ENCODE measurements around the gene COL5A1.
A peak's percentile ranks its signal among the peaks of the same experiment; 100 is the strongest.
"Not testable (repeated sequence)": the region's sequence is repeated elsewhere in the genome, so short reads cannot be mapped to it uniquely, and the experiment has no call there.

The COL5A1 gene

DNA sequence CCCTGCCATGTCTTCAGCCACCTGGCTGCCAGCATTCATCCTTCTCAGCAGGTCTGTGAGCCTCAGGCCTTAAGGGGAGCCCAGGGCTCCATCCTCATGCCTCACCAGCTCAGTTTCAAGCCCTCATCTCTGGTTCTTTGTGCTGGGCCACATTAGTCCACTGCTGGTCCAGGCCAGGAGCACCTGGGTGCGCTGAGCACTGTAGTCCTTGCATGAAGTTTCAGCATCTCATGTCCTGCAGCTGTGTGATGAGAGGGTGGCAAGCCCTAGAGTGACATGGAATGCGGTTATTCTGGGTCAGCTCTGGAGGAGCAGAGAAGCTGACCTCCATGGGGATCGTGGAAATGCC, 42.7 kb downstream of the COL5A1 start:
- Histone ChIP-seq H3K27ac (ENCODE audit: low read depth, low read length) (peak overlapping the region; percentile 34), H3K4me1 (ENCODE audit: control insufficient read depth, insufficient read depth, low read length) (peaks cover 11% of the 10 kb centered on the region), H3K27me3 (ENCODE audit: control insufficient read depth, insufficient read depth, low read length) (no peaks in the 10 kb centered on the region), H3K4me3 (ENCODE audit: low read length) (no peak overlapping the region), H3K36me3 (ENCODE audit: control insufficient read depth, insufficient read depth, low read length) (no peaks in the 10 kb centered on the region), H3K9ac (ENCODE audit: low read length) (no peak overlapping the region)

DNA sequence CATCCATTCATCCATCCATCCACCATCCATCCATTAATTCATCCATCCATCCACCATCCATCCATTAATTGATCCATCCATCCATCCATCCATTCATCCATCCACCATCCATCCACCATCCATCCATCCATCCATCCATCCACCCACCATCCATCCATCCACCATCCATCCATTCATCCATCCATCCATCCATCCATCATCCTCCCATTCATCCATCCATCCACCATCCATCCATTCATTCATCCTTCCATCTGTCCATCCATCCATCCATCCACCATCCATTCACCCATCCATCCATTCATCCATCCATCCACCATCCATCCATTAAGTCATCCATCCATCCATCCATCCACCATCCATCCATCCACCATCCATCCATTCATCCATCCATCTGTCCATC, 43.3 kb downstream of the COL5A1 start:
- not testable (repeated sequence) for H3K27ac ChIP-seq (ENCODE audit: low read depth, low read length); H3K4me3 ChIP-seq (ENCODE audit: low read length); H3K9ac ChIP-seq (ENCODE audit: low read length); H3K36me3 ChIP-seq (ENCODE audit: control insufficient read depth, insufficient read depth, low read length); H3K27me3 ChIP-seq (ENCODE audit: control insufficient read depth, insufficient read depth, low read length)
- peaks cover 15% of the 10 kb centered on the region for H3K4me1 ChIP-seq (ENCODE audit: control insufficient read depth, insufficient read depth, low read length)

DNA sequence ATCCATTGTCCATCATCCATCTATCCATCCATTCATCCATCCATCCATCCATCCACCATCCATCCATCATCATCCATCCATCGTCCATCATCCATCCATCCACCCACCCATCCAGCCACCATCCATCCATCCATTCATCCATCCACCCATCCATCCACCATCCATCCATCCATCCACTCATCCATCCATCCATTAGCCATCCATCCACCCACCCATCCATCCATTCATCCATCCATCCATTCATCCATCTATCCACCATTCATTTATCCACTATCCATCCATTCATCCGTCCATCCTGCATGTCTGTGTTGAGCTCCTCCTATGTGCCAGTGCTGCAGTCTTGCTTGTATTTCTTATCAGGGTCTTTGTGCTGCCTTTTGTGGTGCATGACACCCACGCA, 44.2 kb downstream of the COL5A1 start:
- Histone ChIP-seq H3K36me3 (ENCODE audit: control insufficient read depth, insufficient read depth, low read length) (no peaks in the 10 kb centered on the region), H3K27ac (ENCODE audit: low read depth, low read length) (no peak overlapping the region), H3K27me3 (ENCODE audit: control insufficient read depth, insufficient read depth, low read length) (no peaks in the 10 kb centered on the region), H3K4me1 (ENCODE audit: control insufficient read depth, insufficient read depth, low read length) (peaks cover 14% of the 10 kb centered on the region), H3K9ac (ENCODE audit: low read length) (no peak overlapping the region), H3K4me3 (ENCODE audit: low read length) (no peak overlapping the region)

DNA sequence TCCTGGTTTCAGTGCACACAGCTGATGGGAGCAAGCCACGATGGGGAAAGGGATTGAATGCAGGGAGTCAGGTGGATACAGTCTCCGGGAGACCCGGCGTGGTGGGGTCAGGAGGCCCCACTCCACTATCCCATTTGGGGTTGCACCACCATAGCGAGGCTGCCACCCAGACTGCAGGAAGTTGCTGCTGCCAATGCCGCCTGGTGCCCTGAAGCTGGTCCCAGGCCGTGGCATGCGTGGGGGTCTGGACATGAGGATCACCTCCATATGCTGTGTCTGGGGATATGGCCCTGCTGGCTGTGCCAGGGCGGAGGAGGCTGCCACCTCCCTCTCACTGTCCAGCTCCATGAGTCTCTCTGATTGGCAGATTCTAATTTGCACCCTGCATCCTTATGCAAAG, 45.3 kb downstream of the COL5A1 start:
- no peaks in the 10 kb centered on the region for H3K27me3 ChIP-seq (ENCODE audit: control insufficient read depth, insufficient read depth, low read length)
- H3K4me1 ChIP-seq (ENCODE audit: control insufficient read depth, insufficient read depth, low read length): peaks cover 6% of the 10 kb centered on the region
- no peak overlapping the region for H3K4me3 ChIP-seq (ENCODE audit: low read length)
- H3K9ac ChIP-seq (ENCODE audit: low read length): no peak overlapping the region
- peaks cover 3% of the 10 kb centered on the region for H3K36me3 ChIP-seq (ENCODE audit: control insufficient read depth, insufficient read depth, low read length)
- no peak overlapping the region for H3K27ac ChIP-seq (ENCODE audit: low read depth, low read length)

DNA sequence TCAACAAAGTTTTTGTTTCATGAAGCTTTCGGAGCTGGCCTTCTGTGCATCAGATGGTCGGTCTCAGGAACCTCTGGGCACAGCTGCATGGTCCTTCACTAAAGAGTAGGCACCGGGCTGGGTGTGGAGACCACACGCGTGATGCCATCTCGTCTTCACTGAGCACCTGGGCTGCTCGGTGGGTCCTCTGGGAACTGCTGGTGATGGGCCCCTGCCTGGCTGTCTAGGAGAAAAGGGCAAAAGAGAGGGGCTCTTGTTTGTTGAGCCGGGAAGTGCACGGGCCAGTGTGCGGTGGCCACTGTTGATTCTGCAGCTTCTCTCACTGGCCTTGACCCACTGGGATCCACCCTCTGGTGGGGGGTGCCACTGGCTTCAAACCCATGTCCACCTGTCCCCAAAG, 46.0 kb downstream of the COL5A1 start:
- peaks cover 6% of the 10 kb centered on the region for H3K4me1 ChIP-seq (ENCODE audit: control insufficient read depth, insufficient read depth, low read length)
- no peak overlapping the region for H3K27ac ChIP-seq (ENCODE audit: low read depth, low read length)
- H3K36me3 ChIP-seq (ENCODE audit: control insufficient read depth, insufficient read depth, low read length): peaks cover 3% of the 10 kb centered on the region
- no peaks in the 10 kb centered on the region for H3K27me3 ChIP-seq (ENCODE audit: control insufficient read depth, insufficient read depth, low read length)
- H3K4me3 ChIP-seq (ENCODE audit: low read length): no peak overlapping the region
- H3K9ac ChIP-seq (ENCODE audit: low read length): no peak overlapping the region

DNA sequence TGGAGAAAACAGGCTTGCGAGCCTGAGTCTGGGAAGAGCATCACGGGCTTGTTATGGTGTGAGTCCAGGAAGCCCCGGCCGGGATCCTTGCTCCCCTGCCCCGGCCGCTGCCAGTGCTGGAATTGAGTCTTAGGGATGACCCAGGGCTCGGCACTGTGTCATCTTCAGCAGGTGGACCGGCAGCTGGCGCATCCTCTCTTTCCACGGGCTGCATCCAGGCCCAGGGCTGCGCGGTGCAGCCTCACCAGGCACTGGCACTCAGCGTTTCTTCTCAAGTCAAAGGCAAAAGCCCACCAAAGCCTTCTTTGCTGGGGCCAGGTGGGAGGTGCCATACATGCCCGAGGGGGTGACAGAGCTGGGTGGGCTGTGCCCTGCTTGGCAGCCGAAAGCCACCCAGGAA, 46.6 kb downstream of the COL5A1 start:
- peaks cover 6% of the 10 kb centered on the region for H3K4me1 ChIP-seq (ENCODE audit: control insufficient read depth, insufficient read depth, low read length)
- no peak overlapping the region for H3K27ac ChIP-seq (ENCODE audit: low read depth, low read length)

DNA sequence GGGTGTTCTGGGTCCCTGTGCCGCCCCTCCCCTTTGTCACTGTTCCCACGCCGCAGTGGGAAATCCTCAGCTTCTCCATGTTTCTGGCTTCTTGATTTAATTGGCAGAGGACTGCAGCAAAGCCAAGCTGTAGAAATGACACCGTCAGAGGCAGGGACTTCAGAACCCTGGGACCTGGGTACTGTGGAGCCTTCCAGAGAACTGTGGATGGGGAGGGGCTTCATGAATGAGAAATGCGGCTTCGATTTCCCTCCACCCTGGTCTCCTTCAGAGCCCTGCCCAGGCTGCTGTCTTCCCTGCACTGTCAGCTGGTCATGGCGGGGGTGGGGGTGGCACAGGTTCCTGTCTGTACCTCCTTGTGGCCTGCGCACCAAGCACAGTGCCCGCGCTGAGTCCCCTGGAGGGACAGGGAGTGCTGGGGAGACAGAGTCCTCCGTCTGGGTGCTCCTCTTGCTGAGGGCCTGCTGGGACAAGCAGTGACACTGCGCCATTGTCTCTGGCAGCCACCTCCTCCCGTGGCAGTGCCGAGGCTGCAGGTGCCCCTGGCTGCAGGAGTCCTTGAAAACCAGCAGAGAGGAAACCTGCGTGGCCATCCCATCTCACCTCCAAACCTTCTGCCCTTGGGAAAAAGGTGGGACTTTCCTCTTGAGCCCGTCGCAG, 47.2 kb downstream of the COL5A1 start:
- no peak overlapping the region for H3K27ac ChIP-seq (ENCODE audit: low read depth, low read length)
- peaks cover 3% of the 10 kb centered on the region for H3K36me3 ChIP-seq (ENCODE audit: control insufficient read depth, insufficient read depth, low read length)
- peaks cover 6% of the 10 kb centered on the region for H3K4me1 ChIP-seq (ENCODE audit: control insufficient read depth, insufficient read depth, low read length)
- H3K4me3 ChIP-seq (ENCODE audit: low read length): no peak overlapping the region
- no peaks in the 10 kb centered on the region for H3K27me3 ChIP-seq (ENCODE audit: control insufficient read depth, insufficient read depth, low read length)
- no peak overlapping the region for H3K9ac ChIP-seq (ENCODE audit: low read length)

More for the DNA sequence above, 46.6 kb downstream of the COL5A1 start:
- peaks cover 3% of the 10 kb centered on the region for H3K36me3 ChIP-seq (ENCODE audit: control insufficient read depth, insufficient read depth, low read length)
- H3K4me3 ChIP-seq (ENCODE audit: low read length): no peak overlapping the region
- no peaks in the 10 kb centered on the region for H3K27me3 ChIP-seq (ENCODE audit: control insufficient read depth, insufficient read depth, low read length)
- no peak overlapping the region for H3K9ac ChIP-seq (ENCODE audit: low read length)

DNA sequence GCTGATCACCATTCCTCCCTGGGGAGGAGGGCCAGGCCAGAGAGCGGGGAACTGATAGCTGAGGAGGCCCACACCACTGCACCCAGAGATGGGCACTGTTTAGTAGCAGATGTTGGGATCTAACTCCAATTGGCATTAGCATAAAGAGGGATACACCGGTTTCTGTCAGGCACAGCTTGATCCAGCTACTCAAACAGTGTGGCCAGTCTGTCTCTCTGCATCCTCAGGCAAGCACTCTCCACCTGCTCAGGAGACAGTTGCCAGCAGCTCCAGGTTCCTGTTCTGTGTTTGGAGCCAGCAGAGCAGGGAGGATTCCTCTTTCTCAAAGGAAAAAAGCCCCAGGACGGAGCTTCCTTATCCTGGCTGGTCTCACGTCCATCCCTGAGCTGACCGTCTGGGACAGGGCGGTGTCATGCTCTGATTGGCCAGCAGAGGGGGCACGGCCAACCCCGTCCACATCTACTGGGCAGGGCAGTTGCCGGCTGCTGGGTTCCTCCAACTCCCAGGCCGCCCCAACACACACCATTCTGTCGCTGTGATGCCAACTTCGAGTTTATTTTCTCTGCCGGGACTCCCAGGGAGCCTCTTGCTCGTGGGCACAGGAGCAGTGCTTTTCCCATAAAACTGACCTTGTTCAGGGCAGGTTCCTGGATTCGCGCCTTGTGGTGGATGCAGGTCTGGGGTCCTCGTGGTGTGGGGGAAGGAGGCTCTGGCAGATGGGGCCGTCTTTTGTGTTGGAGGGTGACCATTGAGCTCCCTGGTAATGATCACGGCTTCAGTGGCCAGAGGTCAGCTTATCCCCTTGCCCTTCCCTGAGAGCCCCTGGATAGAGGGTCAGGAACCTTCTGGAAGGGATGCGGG, 47.9 kb downstream of the COL5A1 start:
- no peak overlapping the region for H3K27ac ChIP-seq (ENCODE audit: low read depth, low read length)
- peaks cover 3% of the 10 kb centered on the region for H3K36me3 ChIP-seq (ENCODE audit: control insufficient read depth, insufficient read depth, low read length)
- peaks cover 6% of the 10 kb centered on the region for H3K4me1 ChIP-seq (ENCODE audit: control insufficient read depth, insufficient read depth, low read length)
- H3K27me3 ChIP-seq (ENCODE audit: control insufficient read depth, insufficient read depth, low read length): no peaks in the 10 kb centered on the region
- no peak overlapping the region for H3K4me3 ChIP-seq (ENCODE audit: low read length)
- H3K9ac ChIP-seq (ENCODE audit: low read length): no peak overlapping the region

DNA sequence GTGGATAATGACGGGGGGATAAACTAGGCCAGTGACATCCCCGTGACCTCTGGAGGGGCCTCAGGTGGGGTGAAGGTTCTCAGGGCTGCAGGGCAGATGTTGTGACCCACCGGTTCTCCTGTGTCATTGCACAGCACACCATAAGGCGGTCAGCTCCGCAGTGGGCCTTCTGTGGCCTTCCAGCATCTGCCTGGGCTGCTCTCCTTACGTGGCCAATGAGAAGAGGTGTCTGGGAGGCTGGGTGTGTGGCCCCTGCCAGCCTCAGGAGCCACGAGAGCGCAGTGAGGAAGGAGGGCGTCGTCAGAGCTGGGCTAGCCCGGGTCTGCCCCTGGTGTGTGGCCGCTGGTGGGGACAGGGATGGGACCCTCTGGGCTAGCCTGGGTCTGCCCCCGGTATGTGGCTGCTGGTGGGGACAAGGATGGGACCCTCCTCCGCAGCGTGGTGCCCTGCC, 48.7 kb downstream of the COL5A1 start:
- Histone ChIP-seq H3K36me3 (ENCODE audit: control insufficient read depth, insufficient read depth, low read length) (peaks cover 3% of the 10 kb centered on the region), H3K27ac (ENCODE audit: low read depth, low read length) (no peak overlapping the region), H3K27me3 (ENCODE audit: control insufficient read depth, insufficient read depth, low read length) (no peaks in the 10 kb centered on the region), H3K4me1 (ENCODE audit: control insufficient read depth, insufficient read depth, low read length) (peaks cover 6% of the 10 kb centered on the region), H3K4me3 (ENCODE audit: low read length) (no peak overlapping the region), H3K9ac (ENCODE audit: low read length) (no peak overlapping the region)

DNA sequence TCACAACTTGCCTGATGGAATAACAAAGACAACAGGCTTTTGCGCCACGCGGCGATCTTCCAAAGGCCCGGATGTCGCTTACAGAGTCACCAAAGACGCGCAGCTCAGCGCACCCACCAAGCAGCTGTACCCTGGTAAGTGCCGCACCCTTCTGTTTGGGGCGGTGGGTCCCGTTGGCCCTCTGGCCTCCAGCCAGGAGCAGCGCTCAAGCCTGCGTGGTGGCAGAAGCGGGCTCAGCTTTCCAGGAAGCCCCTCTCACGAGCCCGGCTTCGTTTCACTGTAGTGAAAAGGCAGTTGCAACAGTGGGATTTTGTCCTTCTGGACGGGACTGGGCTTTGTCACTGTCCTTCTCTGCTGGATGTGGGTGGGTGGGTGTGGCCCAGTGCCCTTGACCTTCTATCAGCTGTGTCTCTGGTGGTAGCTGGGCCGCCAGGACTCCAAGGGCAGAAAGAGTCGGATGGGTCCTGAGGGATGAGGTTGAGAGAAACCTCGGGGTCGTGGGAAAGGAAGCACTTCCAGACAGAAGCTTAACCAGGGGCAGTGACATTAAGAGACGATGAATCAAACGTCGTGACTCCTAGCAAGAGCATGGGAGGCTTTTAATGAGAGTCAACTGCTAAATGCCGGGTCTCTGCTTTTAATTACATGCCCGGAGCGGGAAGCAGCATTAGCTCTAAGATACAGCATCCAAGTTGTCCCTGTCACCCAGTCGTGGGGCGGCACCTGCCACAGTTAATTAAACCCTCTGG, 49.5 kb downstream of the COL5A1 start:
- no peak overlapping the region for H3K4me3 ChIP-seq (ENCODE audit: low read length)
- no peak overlapping the region for H3K9ac ChIP-seq (ENCODE audit: low read length)
- peaks cover 3% of the 10 kb centered on the region for H3K36me3 ChIP-seq (ENCODE audit: control insufficient read depth, insufficient read depth, low read length)
- H3K4me1 ChIP-seq (ENCODE audit: control insufficient read depth, insufficient read depth, low read length): peaks cover 6% of the 10 kb centered on the region
- H3K27ac ChIP-seq (ENCODE audit: low read depth, low read length): no peak overlapping the region
- no peaks in the 10 kb centered on the region for H3K27me3 ChIP-seq (ENCODE audit: control insufficient read depth, insufficient read depth, low read length)

DNA sequence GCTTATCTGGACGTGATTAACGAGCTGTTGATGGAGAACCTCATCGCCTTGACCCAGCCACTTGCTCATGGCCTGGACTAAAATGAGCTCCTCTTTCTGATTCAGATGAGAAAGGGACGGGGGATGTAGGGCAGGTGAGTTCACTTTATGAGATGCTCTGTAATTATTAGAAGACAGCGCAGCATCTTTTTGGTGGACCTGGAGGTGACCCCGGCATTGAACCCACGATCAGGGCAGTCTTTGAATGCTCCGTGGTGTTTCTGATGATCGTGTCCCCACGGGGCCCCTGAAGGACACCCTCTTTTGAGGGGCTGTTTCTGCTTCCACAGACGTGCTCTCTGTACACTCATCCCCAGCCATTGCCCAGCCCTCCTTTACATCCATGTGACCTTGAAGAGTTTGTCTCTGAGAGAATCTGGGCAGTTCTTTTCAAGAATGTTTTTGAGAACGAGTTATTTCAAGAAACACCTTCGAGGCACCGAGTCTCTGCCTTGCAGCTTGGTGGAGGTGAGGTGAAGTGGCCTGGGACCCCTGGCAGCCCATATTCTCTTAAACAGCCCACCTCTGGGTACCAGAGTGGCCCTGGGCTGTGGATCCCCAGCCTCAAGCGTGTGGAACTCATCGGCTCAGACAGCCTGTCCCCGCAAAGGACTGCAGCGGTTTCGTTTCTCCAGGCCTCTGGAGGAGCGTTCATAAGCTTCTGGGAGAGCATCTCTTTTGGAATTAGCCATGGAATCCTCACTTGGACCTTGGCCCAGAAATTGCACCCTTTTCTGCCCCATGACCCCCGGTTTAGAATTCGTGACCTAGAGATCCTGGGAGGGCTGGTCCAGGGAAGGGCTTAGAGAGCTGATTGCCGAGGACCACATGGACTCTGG, 50.3 kb downstream of the COL5A1 start:
- Histone ChIP-seq H3K4me1 (ENCODE audit: control insufficient read depth, insufficient read depth, low read length) (peaks cover 6% of the 10 kb centered on the region), H3K4me3 (ENCODE audit: low read length) (no peak overlapping the region), H3K9ac (ENCODE audit: low read length) (no peak overlapping the region), H3K27ac (ENCODE audit: low read depth, low read length) (no peak overlapping the region), H3K36me3 (ENCODE audit: control insufficient read depth, insufficient read depth, low read length) (peaks cover 3% of the 10 kb centered on the region), H3K27me3 (ENCODE audit: control insufficient read depth, insufficient read depth, low read length) (no peaks in the 10 kb centered on the region)

DNA sequence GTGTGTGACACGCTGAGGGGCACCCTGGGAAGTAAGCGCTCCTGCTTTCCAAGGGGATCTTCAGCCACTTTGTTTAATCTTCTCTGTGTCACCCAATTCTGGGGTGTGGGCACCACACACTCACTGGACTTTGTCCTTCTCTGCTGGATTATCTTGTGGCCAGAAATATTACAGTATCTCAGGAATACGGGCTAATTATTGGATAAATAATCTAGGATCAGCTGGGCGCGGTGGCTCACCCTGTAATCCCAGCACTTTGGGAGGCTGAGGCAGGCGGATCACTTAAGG, 50.9 kb downstream of the COL5A1 start:
- Histone ChIP-seq H3K36me3 (ENCODE audit: control insufficient read depth, insufficient read depth, low read length) (peaks cover 3% of the 10 kb centered on the region), H3K4me3 (ENCODE audit: low read length) (no peak overlapping the region), H3K9ac (ENCODE audit: low read length) (no peak overlapping the region), H3K4me1 (ENCODE audit: control insufficient read depth, insufficient read depth, low read length) (peaks cover 6% of the 10 kb centered on the region), H3K27me3 (ENCODE audit: control insufficient read depth, insufficient read depth, low read length) (no peaks in the 10 kb centered on the region), H3K27ac (ENCODE audit: low read depth, low read length) (no peak overlapping the region)

All from rectal smooth muscle tissue (tissue), 1 donor.